GM03348 (cell line): ENCODE results near the gene SLC25A26.
"Not testable (repeated sequence)": the region's sequence is repeated elsewhere in the genome, so short reads cannot be mapped to it uniquely, and the experiment has no call there.

Experiments used
- DNase-seq: peaks from one replicate; pipeline ENCODE4 v3.0.0; 2012; ENCODE audit warnings: low spot score

Gene SLC25A26

DNA sequence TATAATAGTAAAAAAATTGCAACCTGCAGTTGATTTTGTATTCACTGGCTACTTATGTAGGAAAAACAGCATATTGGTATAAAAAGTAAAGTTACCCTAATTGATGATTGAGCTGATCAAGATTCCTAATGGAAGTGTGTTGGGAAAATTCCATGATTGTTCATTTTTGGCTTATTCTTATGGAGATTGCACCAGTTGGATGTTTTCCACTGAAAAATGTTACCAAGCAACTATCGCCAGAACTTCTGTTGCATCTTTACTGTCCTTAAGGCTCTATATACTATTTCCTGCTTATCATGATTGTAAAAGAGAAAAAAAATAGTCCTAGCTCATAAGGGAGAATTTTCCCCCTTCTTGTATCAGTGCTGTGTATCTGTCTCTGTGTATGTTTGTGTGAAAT, 48.6 kb downstream of the SLC25A26 start:
- no peak for DNase-seq

GRCh38 chr3:66270288-66270687, 49.5 kb downstream of the SLC25A26 start:
- DNase-seq, result no peak

GRCh38 chr3:66270701-66271100, 49.9 kb downstream of the SLC25A26 start:
- no peak for DNase-seq

DNA sequence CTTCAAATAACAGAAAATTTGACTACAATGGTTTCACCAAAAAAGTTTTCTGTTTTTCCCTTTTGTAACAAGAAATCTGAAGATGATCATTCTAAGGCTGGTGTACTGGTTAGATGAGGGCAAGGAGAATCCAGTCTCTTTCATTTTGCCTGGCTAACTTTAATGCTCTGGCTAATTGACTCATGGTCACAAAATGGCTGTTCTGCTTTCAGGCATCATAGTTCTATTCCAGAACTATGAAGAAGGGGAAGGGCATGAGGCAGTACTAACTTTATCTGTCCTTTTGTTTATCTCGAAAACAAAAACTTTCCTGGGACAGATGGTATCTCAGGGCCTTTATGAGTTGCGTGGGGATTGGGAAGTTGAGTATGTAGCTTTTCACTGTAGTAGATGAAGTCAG, 50.4 kb downstream of the SLC25A26 start:
- DNase-seq, result no peak

DNA sequence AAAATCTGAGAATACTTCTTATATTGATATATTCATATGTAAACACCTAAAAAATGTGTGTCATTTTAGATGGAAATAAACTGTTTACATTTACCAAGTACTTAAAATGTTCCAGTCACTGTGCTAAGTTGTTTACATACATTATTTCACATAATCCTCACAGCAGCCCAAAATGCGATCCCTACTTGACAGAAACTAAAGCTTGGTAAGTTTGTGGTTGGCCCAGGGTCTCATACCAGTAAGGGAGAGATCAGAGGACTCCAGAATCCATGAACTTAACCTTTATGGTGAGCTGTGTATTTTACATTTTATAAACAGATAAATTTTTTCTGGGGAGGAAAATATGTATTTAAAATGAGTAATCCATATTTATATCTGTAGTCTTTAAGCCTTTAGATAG, 51.2 kb downstream of the SLC25A26 start:
- DNase-seq, result no peak

- DNase-seq, result not testable (repeated sequence)
Observed at GRCh38 chr3:66274837-66275236, 54.0 kb downstream of the SLC25A26 start.

- DNase-seq, result peak; percentile 55
Observed at GRCh38 chr3:66276705-66277274, 56.0 kb downstream of the SLC25A26 start.

- DNase-seq, result no peak
Observed at GRCh38 chr3:66279168-66279567, 58.4 kb downstream of the SLC25A26 start.

- no peak for DNase-seq
Observed at GRCh38 chr3:66280304-66280703, 59.5 kb downstream of the SLC25A26 start.

- DNase-seq, result not testable (repeated sequence)
Observed at GRCh38 chr3:66291922-66292321, 71.1 kb downstream of the SLC25A26 start.

DNA sequence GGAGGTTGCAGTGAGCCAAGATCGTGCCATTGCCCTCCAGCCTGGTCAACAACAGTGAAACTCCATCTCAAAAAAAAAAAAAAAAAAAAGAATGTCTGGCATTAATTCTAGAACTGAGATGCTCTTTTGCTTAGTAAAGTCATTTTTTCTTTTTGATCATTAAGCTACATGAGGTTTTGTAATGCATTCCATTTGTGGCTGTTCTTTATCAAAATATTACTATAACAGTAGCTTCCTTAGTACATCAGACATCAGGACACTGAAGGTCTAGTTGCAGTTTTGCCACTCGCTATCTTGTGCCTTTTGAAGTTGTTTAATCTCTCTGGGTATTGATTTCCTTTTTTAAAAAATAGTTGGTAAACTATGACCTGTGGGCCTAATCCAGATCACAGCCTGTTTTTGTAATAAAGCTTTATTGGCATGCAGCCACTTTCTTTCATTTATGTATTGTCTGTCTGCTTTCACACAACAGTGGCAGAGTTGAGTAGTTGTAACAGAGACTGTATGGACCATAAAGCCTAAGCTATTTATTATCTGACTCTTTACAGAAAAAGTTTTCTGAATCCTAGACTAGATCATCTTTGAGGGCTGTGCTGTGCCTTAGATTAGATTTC, 76.6 kb downstream of the SLC25A26 start:
- DNase-seq, result peak; percentile 14

DNA sequence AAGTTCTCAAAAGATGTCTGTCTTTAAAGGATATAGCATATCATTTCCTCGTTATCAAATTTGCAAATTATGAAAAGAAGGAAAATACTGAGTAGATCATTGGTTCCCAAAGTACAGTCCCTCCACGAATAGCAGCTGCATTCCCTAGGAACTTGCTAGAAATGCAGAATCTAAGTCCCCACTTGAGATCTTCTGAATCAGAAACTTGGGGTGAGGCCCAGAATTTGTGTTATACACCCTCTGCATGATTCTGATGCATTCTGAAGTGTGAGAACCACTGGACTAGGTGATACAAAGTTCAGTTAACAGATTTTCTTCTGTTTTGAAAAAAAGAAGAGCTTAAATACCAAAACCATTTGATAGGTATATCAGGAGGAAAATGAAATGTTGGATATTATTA, 77.1 kb downstream of the SLC25A26 start:
- DNase-seq, result peak; percentile 73

- DNase-seq, result no peak
Observed at GRCh38 chr3:66298591-66298990, 77.8 kb downstream of the SLC25A26 start.

GRCh38 chr3:66299085-66299484, 78.3 kb downstream of the SLC25A26 start:
- not testable (repeated sequence) for DNase-seq

- DNase-seq, result no peak
Observed at GRCh38 chr3:66299891-66300290, 79.1 kb downstream of the SLC25A26 start.

DNA sequence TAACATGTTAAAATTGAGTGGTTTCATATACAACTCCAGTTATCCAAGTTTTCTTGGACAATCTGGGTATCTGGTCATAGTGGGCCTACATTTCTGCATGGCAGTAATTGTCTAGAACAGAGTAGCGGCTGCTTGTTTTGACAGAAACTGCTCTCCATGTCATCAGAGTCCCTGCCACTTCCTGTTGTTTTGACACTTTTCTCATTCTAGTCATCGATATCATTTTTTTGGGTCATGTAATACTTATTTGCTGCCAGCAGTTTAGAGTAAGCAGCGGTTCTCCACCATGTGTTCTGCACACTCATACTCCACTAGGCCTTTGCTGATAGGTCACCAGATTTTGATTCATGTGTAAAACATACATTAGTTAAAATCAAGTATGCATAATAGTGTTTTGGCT, 81.5 kb downstream of the SLC25A26 start:
- no peak for DNase-seq

- no peak for DNase-seq
Observed at GRCh38 chr3:66303491-66303901, 82.7 kb downstream of the SLC25A26 start.

- no peak for DNase-seq
Observed at GRCh38 chr3:66304293-66304692, 83.5 kb downstream of the SLC25A26 start.

GRCh38 chr3:66306086-66306485, 85.3 kb downstream of the SLC25A26 start:
- DNase-seq, result not testable (repeated sequence)

DNA sequence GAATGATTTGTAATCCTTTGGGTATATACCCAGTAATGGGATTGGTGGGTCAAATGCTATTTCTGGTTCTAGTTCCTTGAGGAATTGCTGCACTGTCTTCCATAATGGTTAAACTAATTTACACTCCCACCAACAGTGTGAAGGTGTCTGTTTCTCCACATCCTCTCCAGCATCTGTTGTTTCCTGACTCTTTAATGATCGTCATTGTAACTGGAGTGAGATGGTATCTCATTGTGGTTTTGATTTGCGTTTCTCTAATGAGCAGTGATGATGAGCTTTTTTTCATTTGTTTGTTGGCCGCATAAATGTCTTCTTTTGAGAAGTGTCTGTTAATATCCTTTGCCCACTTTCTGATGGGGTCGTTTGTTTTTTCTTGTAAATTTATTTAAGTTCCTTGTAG, 86.2 kb downstream of the SLC25A26 start:
- not testable (repeated sequence) for DNase-seq

- DNase-seq, result no peak
Observed at GRCh38 chr3:66312039-66312438, 91.2 kb downstream of the SLC25A26 start.

DNA sequence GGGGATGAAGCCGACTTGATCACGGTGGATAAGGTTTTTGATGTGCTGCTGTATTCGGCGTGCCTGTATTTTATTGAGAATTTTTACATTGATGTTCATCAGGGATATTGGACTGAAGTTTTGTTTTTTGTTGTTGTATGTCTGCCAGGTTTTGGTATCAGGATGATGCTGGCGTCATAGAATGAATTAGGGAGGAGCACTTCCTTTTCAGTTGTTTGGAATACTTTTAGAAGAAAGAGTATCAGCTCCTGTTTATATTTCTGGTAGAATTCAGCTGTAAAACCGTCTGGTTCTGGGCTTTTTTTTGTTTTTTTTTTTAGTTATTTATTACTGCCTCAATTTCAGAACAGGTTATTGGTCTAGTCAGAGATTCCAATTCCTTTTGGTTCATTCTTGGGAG, 93.7 kb downstream of the SLC25A26 start:
- no peak for DNase-seq

DNA sequence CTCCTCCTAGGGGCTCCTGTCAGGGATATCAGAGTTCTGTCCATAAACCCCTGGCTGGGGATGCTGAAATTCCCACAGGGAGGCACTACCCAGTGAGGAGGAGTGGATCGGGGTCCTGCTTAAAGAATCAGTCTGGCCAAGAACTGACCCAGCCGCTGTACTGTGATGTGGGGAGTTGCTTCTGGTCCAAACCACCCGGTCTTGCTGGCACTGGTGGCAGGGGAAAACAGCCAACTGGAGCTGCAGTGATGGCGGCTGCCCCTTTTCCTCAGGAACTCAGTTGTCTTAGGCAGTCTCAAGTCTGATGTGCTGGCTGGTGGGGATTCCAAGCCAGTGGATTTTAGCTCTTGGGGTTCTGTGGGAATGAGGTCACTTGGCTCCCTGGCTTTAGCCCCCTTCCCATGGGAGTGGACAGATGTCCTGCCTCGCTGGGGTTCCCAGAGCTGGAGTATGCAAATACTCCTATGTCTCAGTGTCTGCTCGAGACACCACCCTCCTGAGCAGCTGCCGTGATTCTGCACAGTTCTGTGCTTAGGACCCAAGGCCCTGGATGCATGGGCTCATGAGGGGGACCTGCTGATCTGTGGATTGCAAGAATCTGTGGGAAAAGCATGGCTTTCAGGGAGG, 97.1 kb downstream of the SLC25A26 start:
- DNase-seq, result no peak

DNA sequence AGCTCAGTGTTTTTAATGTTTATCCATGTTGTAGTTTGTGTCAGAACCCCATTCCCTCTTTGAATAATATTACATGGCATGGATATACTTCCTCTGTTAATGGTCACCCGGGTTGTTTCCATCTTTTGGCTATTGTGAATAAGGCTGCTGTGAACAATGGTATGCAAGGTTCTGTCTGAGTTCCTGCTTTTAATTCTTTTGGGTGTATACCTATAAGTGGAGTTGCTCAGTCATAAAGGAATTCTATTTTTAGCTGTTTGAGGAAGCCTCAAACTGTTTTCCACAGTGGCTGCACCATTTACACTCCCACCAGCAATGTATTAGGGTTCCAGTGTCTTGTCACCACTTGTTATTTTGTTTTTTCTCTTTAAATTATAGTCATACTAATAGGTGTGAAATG, 99.6 kb downstream of the SLC25A26 start:
- DNase-seq, result no peak
